Measurements from ENCODE around the gene UGT8.

UGT8 gene

GRCh38 chr4:114692958-114693357 is 94.4 kb downstream of the UGT8 start:
- no peak for DNase-seq

DNA sequence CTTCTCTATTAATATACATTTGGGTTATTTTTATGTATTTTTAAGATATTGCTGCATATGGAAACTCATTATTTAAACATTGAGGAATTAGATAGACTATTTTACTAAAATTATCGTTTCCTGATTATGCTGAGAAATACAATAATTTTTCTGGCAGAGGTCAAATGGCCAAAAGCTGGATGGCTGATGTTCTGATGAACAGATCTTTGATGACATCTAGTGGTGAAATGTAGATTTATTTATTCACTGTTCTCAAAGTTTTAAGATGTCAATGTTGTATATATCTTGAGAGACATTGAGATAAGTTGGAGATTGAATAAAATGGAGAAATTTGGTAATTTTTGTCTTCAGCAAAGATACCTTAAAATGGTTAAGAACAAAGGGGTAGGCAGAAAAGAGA is 96.2 kb downstream of the UGT8 start:
- no peak for DNase-seq

DNA sequence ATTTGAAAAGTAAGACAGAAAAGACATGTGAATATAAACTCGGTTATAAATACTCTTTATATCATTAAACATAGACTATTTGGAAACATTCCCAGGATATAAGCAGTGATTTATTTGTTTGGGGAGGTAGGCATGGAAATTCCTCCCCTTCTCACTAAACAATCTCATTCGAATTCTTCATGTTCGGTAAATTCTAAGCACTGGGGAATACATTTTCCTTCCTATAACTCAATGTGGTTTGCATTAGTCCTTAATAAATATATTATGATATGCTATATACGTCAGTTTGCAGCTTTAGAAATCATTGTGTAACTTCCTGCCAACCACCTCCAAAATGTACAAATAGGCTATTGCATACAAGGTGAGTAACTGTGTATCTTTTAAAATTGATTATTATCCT is 99.6 kb downstream of the UGT8 start:
- DNase-seq = no peak

GRCh38 chr4:114701491-114701890 is 102.9 kb downstream of the UGT8 start:
- no peak for DNase-seq

DNA sequence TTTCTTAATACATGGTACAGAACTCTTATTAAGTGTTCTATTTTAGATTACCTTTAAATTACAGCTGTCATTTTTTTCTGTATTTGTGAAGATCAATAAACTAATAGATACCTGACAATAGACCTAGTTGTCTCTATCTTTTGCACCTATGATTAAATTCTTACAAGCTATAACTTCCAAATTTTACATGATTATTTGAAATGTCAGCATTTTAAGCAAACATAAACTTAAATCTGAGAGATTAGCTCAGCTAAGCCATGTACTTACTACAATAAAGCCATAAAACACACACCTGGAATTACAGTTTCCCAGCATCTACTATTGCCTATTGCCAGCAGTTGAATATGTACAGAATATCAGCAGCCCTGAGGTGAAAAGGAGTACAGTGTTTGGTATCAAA is 118.8 kb downstream of the UGT8 start:
- no peak for DNase-seq

GRCh38 chr4:114725066-114725465 is 126.5 kb downstream of the UGT8 start:
- no peak for DNase-seq

DNA sequence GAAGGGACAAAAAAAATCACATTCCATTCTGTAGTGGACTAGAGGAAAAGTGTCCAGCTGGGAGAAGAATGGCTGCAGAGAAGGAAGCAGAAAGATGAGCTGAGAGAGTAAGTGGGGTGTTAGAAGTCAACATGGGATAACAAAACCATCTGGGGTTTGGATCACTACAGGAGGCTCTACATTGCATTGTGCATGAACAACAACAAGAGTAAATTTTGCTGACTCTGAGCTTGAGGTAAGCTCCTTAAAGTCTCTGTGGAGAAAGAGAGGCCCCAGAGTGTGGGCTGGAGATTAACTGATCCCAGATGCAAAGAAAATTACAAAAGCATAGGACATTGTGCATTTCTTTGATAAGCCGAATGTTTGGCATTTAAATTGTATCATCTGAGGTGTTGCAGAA is 128.9 kb downstream of the UGT8 start:
- DNase-seq = no peak
